HG02870 (cell line): ENCODE results near the gene POMT2.

Source experiments
- ATAC-seq: cut with Tn5 transposase; IDR thresholded peaks from one replicate; pipeline ENCODE4 v1.9.1; 2021; ENCODE audit warnings: mild to moderate bottlenecking, moderate library complexity; ENCODE audit not compliant: unreplicated experiment

Gene POMT2

GRCh38 chr14:77270361-77271112 lies 50.1 kb downstream of the POMT2 start:
- no peak for ATAC-seq

- ATAC-seq = no peak
Measured at GRCh38 chr14:77268989-77269600, 51.6 kb downstream of the POMT2 start.

- ATAC-seq = no peak
Measured at GRCh38 chr14:77267937-77268699, 52.6 kb downstream of the POMT2 start.

- ATAC-seq = no peak
Measured at GRCh38 chr14:77266336-77266735, 54.3 kb downstream of the POMT2 start.

- ATAC-seq = no peak
Measured at GRCh38 chr14:77265561-77266335, 54.9 kb downstream of the POMT2 start.

GRCh38 chr14:77265187-77265515 lies 55.5 kb downstream of the POMT2 start:
- no peak for ATAC-seq

- ATAC-seq = no peak
Measured at GRCh38 chr14:77264466-77265186, 56.1 kb downstream of the POMT2 start.

GRCh38 chr14:77260631-77261030 lies 60.1 kb downstream of the POMT2 start:
- no peak for ATAC-seq

- ATAC-seq = no peak
Measured at GRCh38 chr14:77260199-77260598, 60.5 kb downstream of the POMT2 start.

- no peak for ATAC-seq
Measured at GRCh38 chr14:77259025-77259715, 61.5 kb downstream of the POMT2 start.

GRCh38 chr14:77258566-77258965 lies 62.1 kb downstream of the POMT2 start:
- ATAC-seq = no peak

GRCh38 chr14:77257700-77258099 lies 63.0 kb downstream of the POMT2 start:
- no peak for ATAC-seq

- ATAC-seq = no peak
Measured at GRCh38 chr14:77256694-77257093, 64.0 kb downstream of the POMT2 start.

- no peak for ATAC-seq
Measured at GRCh38 chr14:77253333-77254190, 67.1 kb downstream of the POMT2 start.

GRCh38 chr14:77251870-77252269 lies 68.8 kb downstream of the POMT2 start:
- ATAC-seq = no peak

GRCh38 chr14:77250927-77251326 lies 69.8 kb downstream of the POMT2 start:
- no peak for ATAC-seq

GRCh38 chr14:77249286-77249685 lies 71.4 kb downstream of the POMT2 start:
- ATAC-seq = no peak

- no peak for ATAC-seq
Measured at GRCh38 chr14:77248666-77249065, 72.0 kb downstream of the POMT2 start.

- ATAC-seq = no peak
Measured at GRCh38 chr14:77246784-77247183, 73.9 kb downstream of the POMT2 start.
